HAP-1 (cell line): ENCODE data around the gene RGS4.
"Not testable (repeated sequence)": the region's sequence is repeated elsewhere in the genome, so short reads cannot be mapped to it uniquely, and the experiment has no call there.

Experiments used
- DNase-seq, 2 experiments: peaks; one replicate each; pipeline ENCODE4 v3.0.0-alpha.2; 2016 to 2020; ENCODE audit warnings: low spot score in 2 of 2
- H3K27me3 ChIP-seq: fragments of 250-450 bp; sonication (Bioruptor Pico); 2 replicates; pipeline ENCODE4 v1.5.1; 2020; ENCODE audit warnings: low read depth, mild to moderate bottlenecking, moderate library complexity
- H3K36me3 ChIP-seq: fragments of 250-450 bp; sonication (Bioruptor Pico); replicated peaks from 2 replicates; pipeline ENCODE4 v1.5.1; 2020; ENCODE audit warnings: mild to moderate bottlenecking
- H3K4me1 ChIP-seq: fragments of 250-450 bp; sonication (Bioruptor Pico); 2 replicates; pipeline ENCODE4 v1.5.1; 2020; ENCODE audit warnings: mild to moderate bottlenecking
- H3K4me3 ChIP-seq: fragments of 250-450 bp; sonication (Bioruptor Pico); 2 replicates; pipeline ENCODE4 v1.5.1; 2020; ENCODE audit warnings: mild to moderate bottlenecking, moderate library complexity
- H3K9me3 ChIP-seq: fragments of 250-450 bp; sonication (Bioruptor Pico); 2 replicates; pipeline ENCODE4 v1.5.1; 2020; ENCODE audit warnings: mild to moderate bottlenecking, moderate library complexity
- in situ Hi-C: fragments of 300-500 bp; cut with MboI; formaldehyde crosslinking; loops from 3 replicates; pipeline ENCODE4 v1.14.3; 2020; ENCODE audit warnings: low sequenced_read_pairs, inconsistent platforms, mixed read lengths

RGS4 gene

GRCh38 chr1:163074716-163075284 lies 5.6 kb downstream of the RGS4 start:
- H3K27me3 ChIP-seq, result peaks cover 18% of the 10 kb centered on the region
- H3K4me1 ChIP-seq, result no peaks in the 10 kb centered on the region
- DNase-seq, result no peak
- H3K36me3 ChIP-seq, result no peaks in the 10 kb centered on the region
- no peak overlapping the region for H3K4me3 ChIP-seq
- in situ Hi-C loops, result no loop called here
- H3K9me3 ChIP-seq, result no peaks in the 10 kb centered on the region

GRCh38 chr1:163076044-163076443 lies 6.9 kb downstream of the RGS4 start:
- in situ Hi-C loops, result no loop called here

GRCh38 chr1:163076446-163076845 lies 7.3 kb downstream of the RGS4 start:
- Histone ChIP-seq H3K4me3 (no peak overlapping the region), H3K9me3 (no peaks in the 10 kb centered on the region), H3K36me3 (no peaks in the 10 kb centered on the region), H3K27me3 (peaks cover 11% of the 10 kb centered on the region), H3K4me1 (no peaks in the 10 kb centered on the region)
- no peak for DNase-seq
- in situ Hi-C loops, result no loop called here

More at GRCh38 chr1:163076044-163076443, 6.9 kb downstream of the RGS4 start:
- DNase-seq, result no peak
- H3K36me3 ChIP-seq, result no peaks in the 10 kb centered on the region
- no peaks in the 10 kb centered on the region for H3K4me1 ChIP-seq
- peaks cover 11% of the 10 kb centered on the region for H3K27me3 ChIP-seq
- no peak overlapping the region for H3K4me3 ChIP-seq
- H3K9me3 ChIP-seq, result no peaks in the 10 kb centered on the region

GRCh38 chr1:163076981-163077761 lies 8.0 kb downstream of the RGS4 start:
- in situ Hi-C loops, result no loop called here
- Histone ChIP-seq H3K27me3 (peaks cover 8% of the 10 kb centered on the region), H3K9me3 (no peaks in the 10 kb centered on the region), H3K4me1 (no peaks in the 10 kb centered on the region), H3K4me3 (no peak overlapping the region), H3K36me3 (no peaks in the 10 kb centered on the region)
- no peak for DNase-seq

- Histone ChIP-seq H3K4me1 (no peaks in the 10 kb centered on the region), H3K4me3 (no peak overlapping the region), H3K9me3 (no peaks in the 10 kb centered on the region), H3K27me3 (no peaks in the 10 kb centered on the region), H3K36me3 (no peaks in the 10 kb centered on the region)
- in situ Hi-C loops, result no loop called here
- DNase-seq, result no peak
These were observed 13.8 kb downstream of the RGS4 start for GRCh38 chr1:163082971-163083370.

GRCh38 chr1:163083690-163084089 lies 14.5 kb downstream of the RGS4 start:
- no peak for DNase-seq

GRCh38 chr1:163084330-163084729 lies 15.2 kb downstream of the RGS4 start:
- no peaks in the 10 kb centered on the region for H3K4me1 ChIP-seq
- in situ Hi-C loops, result no loop called here
- no peak for DNase-seq
- H3K27me3 ChIP-seq, result no peaks in the 10 kb centered on the region
- H3K4me3 ChIP-seq, result no peak overlapping the region
- H3K36me3 ChIP-seq, result no peaks in the 10 kb centered on the region
- no peaks in the 10 kb centered on the region for H3K9me3 ChIP-seq

More at GRCh38 chr1:163083690-163084089, 14.5 kb downstream of the RGS4 start:
- no peaks in the 10 kb centered on the region for H3K36me3 ChIP-seq
- no peaks in the 10 kb centered on the region for H3K9me3 ChIP-seq
- no peak overlapping the region for H3K4me3 ChIP-seq
- H3K27me3 ChIP-seq, result no peaks in the 10 kb centered on the region
- in situ Hi-C loops, result no loop called here
- no peaks in the 10 kb centered on the region for H3K4me1 ChIP-seq

GRCh38 chr1:163085041-163085903 lies 16.1 kb downstream of the RGS4 start:
- no peaks in the 10 kb centered on the region for H3K27me3 ChIP-seq
- DNase-seq, result no peak
- in situ Hi-C loops, result no loop called here
- H3K9me3 ChIP-seq, result no peaks in the 10 kb centered on the region
- no peak overlapping the region for H3K4me3 ChIP-seq
- no peaks in the 10 kb centered on the region for H3K4me1 ChIP-seq
- H3K36me3 ChIP-seq, result no peaks in the 10 kb centered on the region

- no peak for DNase-seq
- Histone ChIP-seq H3K4me1 (no peaks in the 10 kb centered on the region), H3K36me3 (no peaks in the 10 kb centered on the region), H3K27me3 (no peaks in the 10 kb centered on the region), H3K9me3 (no peaks in the 10 kb centered on the region), H3K4me3 (no peak overlapping the region)
- in situ Hi-C loops, result no loop called here
These were observed 16.7 kb downstream of the RGS4 start for GRCh38 chr1:163085904-163086268.

GRCh38 chr1:163089117-163089516 lies 20.0 kb downstream of the RGS4 start:
- H3K36me3 ChIP-seq, DNase-seq, H3K27me3 ChIP-seq, H3K4me1 ChIP-seq, H3K4me3 ChIP-seq, H3K9me3 ChIP-seq, in situ Hi-C loops: not testable (repeated sequence)

GRCh38 chr1:163090321-163090945 lies 21.3 kb downstream of the RGS4 start:
- DNase-seq, result no peak
- Histone ChIP-seq H3K9me3 (no peaks in the 10 kb centered on the region), H3K4me3 (no peak overlapping the region), H3K36me3 (no peaks in the 10 kb centered on the region), H3K4me1 (no peaks in the 10 kb centered on the region), H3K27me3 (0 out of 2 replicates have a peak, but pooled peaks cover 2% of the 10 kb centered on the region)
- in situ Hi-C loops, result no loop called here

- in situ Hi-C loops, result no loop called here
- H3K4me1 ChIP-seq, result no peaks in the 10 kb centered on the region
- H3K4me3 ChIP-seq, result no peak overlapping the region
- no peaks in the 10 kb centered on the region for H3K9me3 ChIP-seq
- no peak for DNase-seq
- 0 out of 2 replicates have a peak, but pooled peaks cover 2% of the 10 kb centered on the region for H3K27me3 ChIP-seq
- no peaks in the 10 kb centered on the region for H3K36me3 ChIP-seq
These were observed 24.0 kb downstream of the RGS4 start for GRCh38 chr1:163093169-163093568.

GRCh38 chr1:163093579-163093978 lies 24.4 kb downstream of the RGS4 start:
- H3K4me1 ChIP-seq, result no peaks in the 10 kb centered on the region
- no peaks in the 10 kb centered on the region for H3K9me3 ChIP-seq
- no peak overlapping the region for H3K4me3 ChIP-seq
- no peaks in the 10 kb centered on the region for H3K36me3 ChIP-seq
- H3K27me3 ChIP-seq, result 0 out of 2 replicates have a peak, but pooled peaks cover 2% of the 10 kb centered on the region
- in situ Hi-C loops, result no loop called here
- no peak for DNase-seq
